Right kidney (tissue), 1 donor: ENCODE results near the gene SULT2B1.

Source experiments
- DNase-seq: peaks from one replicate; pipeline ENCODE4 v3.0.0-alpha.2; 2016

Gene SULT2B1

DNA sequence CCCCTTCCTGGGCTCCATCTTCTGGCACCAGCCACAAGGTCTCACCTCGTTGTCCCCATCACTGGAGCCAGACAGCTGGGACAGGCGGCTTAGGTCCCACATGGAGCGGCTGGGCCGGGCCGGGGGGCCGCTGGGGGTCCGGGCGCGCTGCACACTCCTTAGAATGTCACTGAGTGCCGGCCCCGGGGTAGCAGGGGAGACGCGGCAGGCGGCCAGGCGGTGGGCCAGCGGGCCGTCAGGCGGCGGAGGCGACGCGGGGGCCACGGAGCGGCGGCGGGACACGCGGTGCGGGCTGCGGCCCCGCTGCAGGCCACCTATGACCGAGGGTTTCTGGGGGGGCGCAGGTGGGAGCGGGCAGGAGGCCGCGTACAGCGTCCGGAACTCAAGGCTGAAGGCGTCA is 51.5 kb downstream of the SULT2B1 start:
- DNase-seq = no peak

DNA sequence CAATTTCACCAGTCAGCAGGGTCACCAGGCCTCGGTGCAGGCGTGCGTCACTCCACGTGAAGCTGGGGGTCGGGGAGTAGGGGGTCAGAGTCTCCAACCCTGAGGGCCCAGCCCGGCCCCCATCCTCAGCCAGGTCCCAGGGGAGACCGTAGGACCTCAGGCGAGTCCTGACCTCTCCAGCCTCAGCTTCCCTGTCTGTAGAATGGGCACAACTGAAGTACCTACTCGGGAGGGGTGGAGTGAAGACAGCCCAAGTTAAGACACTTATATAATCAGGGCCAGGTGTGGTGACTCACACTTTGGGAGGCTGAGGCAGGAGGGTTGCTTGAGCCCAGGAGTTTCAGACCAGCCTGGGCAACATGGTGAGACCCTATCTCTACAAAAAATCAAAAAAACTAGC is 51.9 kb downstream of the SULT2B1 start:
- DNase-seq = no peak

DNA sequence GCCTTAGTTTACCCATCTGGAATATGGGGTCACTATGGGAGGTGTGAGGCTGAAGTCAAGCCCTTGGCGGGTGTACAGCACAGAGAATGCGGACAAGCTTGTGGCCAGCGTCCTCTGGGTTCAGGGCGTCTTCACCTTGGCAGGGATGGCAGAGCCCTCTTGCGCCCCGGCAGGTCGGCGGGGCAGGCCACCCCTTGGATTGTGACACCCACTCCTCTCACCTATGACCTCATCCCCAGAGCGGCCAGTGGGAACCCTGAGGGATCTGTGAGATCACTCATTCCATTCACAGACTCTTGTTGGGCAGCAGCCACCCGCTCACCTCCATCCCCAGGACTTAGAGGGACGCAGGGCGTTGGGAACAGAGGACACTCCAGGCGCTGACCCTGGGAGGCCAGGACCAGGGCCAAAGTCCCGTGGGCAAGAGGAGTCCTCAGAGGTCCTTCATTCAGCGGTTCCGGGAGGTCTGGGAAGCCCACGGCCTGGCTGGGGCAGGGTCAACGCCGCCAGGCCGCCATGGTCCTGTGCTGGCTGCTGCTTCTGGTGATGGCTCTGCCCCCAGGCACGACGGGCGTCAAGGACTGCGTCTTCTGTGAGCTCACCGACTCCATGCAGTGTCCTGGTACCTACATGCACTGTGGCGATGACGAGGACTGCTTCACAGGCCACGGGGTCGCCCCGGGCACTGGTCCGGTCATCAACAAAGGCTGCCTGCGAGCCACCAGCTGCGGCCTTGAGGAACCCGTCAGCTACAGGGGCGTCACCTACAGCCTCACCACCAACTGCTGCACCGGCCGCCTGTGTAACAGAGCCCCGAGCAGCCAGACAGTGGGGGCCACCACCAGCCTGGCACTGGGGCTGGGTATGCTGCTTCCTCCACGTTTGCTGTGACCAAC is 54.7 kb downstream of the SULT2B1 start, which contains the start of gene SPACA4:
SPACA4 (plus strand) TSS at position 280 of the 896 bp plus-strand sequence; CDS start at position 517, 237 bp downstream.
- no peak for DNase-seq

DNA sequence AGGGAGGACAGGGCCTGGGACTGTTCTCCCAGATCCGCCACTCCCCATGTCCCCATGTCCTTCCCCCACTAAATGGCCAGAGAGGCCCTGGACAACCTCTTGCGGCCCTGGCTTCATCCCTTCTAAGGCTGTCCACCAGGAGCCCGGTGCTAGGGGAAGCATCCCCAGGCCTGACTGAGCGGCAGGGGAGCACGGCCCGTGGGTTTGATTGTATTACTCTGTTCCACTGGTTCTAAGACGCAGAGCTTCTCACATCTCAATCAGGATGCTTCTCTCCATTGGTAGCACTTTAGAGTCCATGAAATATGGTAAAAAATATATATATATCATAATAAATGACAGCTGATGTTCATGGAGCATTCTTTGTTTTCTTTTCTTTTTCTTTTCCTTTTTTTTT is 55.4 kb downstream of the SULT2B1 start:
- DNase-seq = no peak

DNA sequence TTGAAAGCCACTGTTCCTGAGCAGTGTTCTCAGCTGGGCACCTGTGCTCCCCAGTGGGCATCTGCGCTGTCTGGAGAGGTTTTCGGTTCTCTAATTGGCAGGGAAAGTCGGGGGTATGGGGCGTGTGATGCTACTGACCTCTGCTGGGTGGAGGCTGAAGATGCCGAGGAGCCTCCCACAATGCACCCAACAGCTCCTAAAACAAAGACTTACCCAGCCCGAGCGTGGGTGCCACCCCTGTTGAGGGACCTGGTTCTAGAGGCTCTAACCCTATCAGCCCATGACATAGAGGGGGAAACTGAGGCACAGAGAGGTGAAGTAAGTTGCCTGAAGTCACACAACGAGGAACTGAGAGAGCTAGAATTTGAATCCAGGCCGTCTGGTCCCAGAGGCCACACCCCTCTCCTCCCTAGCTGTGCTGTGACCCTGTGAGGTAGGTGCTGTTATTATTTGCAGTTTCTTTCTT is 56.9 kb downstream of the SULT2B1 start:
- DNase-seq = no peak

DNA sequence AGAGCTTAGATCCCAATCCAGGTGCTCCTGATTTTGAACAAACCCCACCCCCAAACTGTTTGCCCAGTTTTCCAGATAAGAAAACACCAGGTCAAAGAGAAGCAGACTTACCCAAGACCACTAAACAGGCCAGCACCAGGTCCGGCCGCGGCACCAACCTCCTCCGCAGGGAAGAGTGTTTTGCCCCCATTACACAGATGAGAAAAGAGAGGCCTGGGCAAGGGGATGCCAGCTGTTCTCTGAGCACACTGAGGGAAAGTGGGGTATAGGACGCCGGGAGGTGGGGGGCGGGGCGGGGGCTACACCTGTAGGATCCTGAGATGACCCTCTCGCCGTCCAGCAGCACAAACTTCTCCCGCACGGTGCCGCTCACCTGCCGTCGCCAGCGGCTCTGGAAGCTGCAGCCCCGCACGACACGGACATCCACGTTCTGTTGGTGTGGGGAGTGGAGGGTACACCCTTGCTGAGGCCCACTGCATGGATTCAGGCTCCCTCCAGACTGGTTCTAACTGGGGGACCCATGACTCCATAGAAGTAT is 57.7 kb downstream of the SULT2B1 start:
- no peak for DNase-seq

DNA sequence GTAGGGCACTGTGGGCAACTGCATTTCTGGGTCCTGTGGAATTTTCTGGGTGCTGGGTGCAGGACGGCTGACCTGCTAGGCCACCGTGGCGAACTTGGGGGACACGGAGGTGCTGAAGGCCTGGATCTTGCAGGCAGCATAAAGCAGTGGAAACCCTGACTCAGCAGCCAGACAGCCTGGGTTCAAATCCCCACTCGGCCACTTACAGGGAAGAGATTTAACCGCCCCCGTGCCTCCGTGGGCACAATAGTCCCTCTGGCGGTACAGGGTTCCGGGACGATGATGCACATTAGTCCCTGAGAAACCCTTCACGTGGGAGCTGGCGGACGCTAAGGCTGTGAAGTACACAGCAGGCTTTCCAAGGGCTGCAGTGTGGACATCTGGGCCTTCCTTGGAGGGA is 59.9 kb downstream of the SULT2B1 start:
- no peak for DNase-seq

DNA sequence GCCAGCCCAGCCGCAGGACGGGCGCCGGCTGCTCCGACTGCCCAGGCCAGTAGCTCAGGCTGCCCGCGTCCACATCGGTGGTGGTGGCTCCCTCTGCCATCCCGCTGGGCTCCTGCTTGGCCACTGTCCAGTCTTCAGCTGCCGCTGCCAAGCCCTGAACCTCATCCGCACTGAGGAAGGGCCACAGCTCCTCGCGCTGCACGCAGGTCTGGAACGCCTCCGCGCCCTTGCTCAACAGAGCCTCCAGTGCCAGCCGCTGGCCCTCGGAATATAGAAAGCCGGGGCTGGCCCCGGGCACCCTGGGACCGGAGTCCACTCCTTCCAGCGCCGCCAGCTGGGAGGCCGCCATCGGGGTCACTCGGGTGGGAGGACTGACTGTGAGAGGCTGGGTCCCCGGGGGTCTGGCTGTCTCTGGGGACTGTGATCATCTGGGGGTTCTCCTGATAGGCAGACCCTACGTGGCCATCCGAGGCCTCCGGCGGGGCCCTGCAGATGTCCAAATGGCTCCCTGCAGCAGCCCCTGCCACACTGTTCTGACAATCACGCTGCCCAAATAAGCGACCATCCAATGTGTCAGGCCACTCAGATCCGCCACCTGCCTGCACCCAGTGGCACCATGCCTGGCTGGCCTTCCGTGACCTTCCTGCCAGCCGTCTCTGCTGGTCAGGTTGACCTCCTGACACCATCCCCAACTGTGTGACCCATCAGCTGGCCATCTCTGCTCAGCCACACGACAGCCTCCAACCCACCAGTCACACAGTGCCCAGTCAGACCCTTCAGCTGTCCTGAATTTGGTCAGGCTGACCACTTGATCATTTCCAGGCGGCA is 61.3 kb downstream of the SULT2B1 start:
- no peak for DNase-seq

DNA sequence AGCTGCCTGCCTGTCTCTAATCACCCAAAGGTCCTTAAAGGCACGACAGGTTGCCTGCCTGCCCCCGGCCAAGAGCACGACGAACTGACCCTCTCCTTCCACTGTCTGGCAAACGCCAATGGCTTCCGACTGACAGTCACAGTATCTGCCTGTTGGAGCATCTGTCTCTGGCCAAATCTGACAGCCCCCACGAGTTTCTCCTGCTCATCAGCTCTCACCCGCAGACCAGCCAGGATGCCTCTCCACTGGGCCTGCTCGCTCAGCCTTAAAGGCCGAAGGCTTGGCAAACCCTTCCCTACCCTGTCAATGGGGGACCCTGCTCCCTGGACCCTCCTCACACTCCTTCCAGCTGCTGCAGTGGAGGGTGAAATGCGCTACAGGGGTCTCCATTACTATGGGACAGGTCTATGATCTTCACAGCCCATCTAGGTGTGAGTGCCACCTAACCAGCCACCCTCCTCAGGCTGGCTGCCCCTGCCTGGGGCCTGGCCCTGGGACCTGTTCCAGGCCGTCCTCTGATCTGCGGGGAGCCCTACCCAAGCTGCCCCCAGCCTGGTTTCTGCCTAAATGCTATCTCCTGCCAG is 62.0 kb downstream of the SULT2B1 start:
- no peak for DNase-seq

DNA sequence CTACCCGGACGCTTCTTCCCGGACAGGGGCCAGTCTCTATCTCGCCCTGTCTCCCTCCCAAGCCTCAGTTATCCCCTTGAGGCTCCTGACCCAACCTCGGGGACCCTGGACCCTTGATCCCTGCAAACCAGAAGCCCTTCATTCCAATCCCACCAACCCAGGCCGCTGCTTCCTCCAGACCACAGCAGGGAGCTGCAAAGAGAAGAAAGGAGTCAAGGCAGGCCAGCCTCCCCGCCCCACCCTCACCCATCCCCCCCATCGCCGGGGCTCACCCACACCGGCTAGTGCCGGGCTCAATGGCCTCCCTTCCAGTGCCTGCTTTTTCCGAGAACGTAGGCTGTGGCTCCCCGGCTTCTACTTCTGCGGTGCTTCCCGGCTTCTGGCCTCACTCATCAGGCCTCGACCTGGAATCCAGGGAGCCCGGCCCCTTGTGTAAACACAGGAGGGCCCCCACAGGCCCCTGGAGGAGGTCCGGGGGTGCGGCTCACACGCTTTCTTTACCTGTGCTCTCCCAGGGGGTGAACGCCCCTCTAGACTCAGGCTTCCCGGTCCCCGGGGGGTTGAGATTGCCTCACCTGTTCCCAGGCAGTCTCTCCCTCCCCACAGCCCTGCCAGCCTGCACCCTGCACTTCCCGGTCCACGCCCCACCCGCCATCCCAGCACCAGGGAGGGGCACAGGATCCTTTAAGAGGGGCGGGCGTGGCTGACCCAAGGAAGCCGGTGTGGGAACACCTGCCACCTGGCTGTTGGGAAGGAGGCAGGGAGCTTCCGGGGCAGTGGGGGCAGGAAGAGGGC is 62.7 kb downstream of the SULT2B1 start, which contains the start of gene FAM83E:
FAM83E (minus strand) TSS at position 641 of the 795 bp plus-strand sequence. CDS start 1,704 bp downstream, outside the sequence.
- no peak for DNase-seq

DNA sequence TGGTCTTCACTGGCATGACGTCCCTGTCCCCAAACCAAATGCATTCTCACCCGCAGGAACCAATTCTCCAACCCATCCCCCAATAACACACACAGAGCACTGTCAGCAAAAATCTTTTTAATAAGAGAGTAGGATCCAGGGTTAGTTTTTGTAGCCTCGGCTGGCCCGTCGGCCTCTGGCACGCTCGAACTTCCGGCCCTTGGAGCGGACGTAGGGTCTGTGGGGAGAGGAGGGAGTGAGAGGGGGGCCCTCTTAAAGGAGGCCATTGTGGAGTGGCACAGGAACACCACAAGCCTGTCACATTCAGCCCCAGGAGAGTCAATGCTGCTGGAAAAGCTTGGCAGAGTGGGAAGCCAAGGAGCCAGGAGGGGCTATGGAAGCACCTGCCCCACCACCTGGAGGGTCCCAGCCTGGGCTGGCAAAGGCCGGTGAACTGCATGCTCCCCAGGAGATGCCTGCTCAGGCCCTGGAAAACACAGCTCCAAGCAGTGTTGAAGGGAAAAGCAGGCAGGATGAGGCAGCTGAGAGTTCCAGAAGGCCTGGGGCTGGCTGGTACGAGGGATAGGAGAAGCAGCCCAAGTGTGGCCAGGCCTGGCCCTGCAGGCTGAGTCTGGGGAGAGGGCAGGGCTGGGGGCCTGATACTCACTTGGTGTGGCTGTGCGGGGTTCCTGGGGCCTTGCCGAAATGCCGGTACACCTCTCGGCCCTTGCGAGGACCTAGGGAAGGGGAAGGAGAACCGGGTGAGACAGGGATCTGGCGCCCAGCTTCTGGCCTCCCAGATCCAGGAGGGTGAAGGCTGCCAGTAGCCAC is 63.5 kb downstream of the SULT2B1 start:
- no peak for DNase-seq

DNA sequence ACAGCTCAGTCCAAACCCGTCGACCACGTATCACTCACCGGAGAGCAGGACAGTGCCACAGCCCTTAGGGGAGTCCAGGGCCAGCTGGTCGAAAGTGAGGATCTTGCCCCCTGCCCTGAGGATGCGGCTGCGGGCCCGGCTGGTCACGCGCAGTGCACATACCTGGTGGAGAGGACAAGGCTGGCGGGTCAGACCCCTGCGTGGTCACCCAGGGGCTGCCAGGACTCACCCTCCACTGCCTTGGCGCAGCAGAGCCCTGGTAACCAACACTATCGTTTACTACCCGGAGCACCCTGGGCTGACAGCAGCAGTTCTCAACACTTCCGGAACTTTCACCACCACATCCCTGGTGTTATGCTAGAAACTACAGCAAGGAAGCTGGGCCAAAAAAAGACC is 64.1 kb downstream of the SULT2B1 start:
- no peak for DNase-seq

DNA sequence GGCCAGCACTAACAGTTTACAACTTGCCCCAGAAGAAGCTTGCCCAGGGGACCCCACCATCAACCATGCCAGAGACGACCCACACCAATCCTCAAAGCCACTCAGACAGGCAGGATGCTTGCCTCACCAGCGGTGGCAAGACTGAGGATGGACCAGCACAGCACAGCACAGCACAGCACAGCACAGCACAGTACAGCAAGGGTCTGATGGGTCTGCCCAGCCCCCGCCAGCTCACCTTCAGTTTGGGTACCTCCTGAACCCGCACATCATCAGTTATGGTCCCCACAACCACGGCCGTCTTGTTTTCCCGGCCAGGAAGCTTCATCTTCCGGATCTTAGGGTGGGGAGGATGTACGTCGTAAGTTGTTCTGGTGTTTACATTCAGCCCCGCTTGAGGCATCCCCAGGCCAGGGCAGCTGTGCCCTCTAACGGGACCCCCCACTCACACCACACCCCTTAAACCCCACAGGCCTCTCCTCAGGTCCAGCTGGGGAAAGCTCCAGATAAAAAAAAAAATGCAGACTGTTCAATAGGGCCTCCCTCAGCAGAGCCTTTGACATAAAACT is 64.6 kb downstream of the SULT2B1 start:
- no peak for DNase-seq

DNA sequence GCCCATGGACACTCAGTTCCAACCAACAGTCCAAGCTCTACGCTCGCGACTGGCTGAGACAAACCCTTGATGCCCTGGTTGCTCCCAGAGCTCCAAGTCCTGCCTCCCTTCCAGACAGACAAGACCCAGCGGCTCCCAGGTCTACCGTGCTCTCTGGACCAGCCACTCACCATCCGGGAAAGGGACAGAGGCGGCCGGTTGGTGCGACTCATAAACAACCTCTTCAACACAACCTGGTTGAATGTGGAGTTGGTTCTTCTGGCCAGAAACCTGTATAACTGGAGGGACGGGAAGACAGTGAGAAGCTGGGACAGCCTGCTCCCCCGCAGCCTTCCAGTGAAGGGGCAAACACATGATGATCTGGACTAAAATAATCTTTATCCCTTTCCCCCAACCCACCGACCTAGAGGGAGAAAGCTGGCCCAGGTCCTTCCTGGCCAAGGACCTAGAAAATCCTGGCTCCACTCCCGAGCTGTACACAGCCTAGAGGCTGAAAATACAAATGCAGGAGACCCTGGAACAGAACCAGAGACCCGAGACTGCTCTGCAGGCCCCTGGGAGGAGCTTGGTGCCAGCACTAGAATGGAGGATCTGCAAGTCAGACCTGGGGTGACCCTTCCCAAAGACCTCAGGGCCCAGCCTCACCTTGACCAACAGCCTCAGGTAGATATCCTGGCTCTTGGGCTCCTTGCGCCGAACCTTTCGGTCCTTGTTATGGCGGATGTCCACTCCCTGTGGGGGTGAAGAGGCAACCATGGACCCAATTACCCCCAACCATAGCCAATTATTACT is 65.4 kb downstream of the SULT2B1 start:
- no peak for DNase-seq

DNA sequence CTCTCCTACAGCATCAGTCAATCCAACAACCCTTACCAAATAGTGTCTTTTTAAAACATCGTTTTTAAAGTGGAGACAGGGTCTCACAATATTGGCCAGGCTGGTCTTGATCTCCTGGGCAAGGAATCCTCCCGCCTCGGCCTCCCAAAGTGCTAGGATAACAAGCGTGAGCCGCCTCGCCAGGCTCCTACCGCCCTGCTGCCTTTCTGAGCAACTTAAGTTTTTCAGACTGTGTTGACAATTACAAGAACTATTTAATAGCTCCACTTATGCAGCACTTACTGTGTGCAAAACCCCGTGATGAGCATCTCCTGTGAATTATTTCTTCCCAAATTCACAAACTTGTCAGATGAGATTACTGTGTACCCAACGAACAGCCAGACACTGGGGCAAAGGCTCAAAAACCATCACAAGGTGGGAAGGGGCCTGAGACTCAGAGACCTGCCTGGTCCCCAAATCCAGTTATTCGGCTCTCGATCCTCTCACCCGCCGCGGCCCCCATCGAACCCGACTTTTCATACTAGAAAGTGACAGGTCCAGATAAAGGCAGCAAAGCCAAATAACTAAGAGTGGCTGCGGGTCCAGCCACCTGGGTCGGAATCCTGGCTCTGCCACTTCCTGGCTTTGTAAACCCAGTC is 66.4 kb downstream of the SULT2B1 start:
- peak; percentile 24 for DNase-seq

DNA sequence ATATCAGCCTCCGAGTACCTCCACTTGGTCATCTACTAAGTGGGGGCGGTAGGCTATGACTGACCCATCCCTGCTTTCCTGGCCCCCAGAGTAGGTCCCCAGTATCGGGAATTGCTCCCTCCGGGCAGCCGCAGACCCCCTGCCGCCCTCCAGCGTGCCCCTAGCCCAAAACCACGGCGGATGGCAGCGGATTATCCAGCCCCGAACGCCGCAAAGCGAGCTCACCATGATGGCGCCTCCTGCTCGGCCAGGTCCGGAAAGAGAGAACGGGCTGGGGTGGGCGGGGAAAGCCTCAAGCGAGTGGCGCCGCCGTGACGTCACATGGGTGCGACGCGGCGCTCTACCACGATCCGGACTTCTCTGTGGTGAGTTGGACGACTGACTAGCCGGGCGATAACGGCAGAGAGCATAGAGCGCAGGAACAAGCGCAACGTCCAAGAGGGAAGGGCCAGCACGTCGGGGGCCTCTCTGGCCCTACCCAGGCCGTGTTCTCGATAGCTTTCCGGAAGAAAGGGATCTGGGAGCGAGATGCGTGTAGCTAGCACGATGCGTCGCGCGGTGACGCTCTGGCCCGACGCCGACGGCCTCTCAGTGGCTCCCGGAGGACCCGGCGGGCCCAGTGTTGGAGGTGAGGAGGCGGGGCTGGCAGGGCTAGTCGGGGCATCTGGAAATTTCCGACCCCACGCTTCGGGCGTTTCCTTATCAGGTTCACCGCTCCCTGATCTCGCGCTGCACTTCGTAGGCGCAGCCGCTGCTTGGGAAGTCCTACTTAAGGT is 67.1 kb downstream of the SULT2B1 start, which contains the start of the genes RPL18 and SPHK2:
RPL18 (minus strand) TSS at position 263 of the 776 bp plus-strand sequence; CDS start at position 228, 35 bp downstream.
SPHK2 (plus strand) TSS at position 591 of the 776 bp plus-strand sequence. CDS start 1,009 bp downstream, outside the sequence.
- DNase-seq = peak; percentile 93

DNA sequence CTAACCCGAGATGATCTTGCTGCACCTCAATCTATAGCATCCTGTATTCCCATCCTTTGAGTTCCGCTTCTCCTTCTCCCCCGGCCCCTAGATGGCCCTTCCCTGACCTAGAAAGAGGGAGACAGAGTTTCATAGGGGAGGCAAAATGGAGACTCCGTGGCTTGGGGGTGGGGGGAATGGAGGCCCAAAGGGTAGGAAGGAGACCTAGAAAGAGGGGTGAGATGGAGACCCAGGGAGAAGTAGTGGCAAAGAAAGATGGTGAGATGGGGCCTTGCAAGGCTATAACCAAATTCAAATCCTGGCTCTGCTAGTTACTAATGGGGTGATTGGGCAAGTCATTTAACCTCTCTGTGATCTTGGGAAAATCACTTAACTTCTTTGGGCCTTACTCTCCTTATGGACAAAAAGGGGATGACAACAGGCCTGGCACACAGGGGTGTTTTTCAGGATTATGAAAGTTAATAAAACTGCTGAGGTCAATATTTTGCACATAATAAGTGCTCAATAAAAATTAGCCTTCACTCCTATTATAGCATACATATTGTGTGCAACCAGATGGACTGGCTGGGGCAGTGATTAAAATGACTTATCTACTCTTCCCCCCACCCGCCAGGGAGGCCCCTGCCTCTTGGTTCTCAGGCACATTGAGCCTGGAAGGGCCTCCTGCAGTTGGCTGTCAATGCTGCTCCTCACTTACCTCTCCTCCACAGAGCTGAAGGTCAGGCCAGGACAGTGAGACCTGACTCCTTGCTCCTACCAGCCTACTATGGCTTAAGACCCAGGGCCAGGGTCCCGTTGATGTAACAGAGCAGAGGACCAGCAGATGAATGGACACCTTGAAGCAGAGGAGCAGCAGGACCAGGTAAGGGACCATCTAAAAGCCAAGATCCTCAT is 68.0 kb downstream of the SULT2B1 start:
- DNase-seq = peak; percentile 12
